ENCODE results near the gene TMEM134. TPM values are rescaled to one million over a fixed set of nuclear protein-coding genes. Genes with fewer than 3 reads are reported as not detected.
"Not testable (repeated sequence)": the region's sequence is repeated elsewhere in the genome, so short reads cannot be mapped to it uniquely, and the experiment has no call there.

TMEM134 gene
- total RNA-seq, 2 experiments from 2014 or later, result 26.8 to 76.9 TPM

- no peaks in the 10 kb centered on the region for H4K20me1 ChIP-seq (ENCODE audit: insufficient read depth, low read length)
- no TSS peak for BruUV-seq (replicated peaks)
- H3K4me1 ChIP-seq (ENCODE audit: insufficient read depth, low read length, poor library complexity, severe bottlenecking), result peaks cover 34% of the 10 kb centered on the region
These were observed 39.9 kb downstream of the TMEM134 start for GRCh38 chr11:67429038-67429668.

GRCh38 chr11:67428052-67429001 is 40.7 kb downstream of the TMEM134 start, which contains the start of gene RPS6KB2:
Gene RPS6KB2, plus strand, starts transcription at chr11:67428494. Its CDS starts 52 bp downstream, at chr11:67428546.
- peak within 1 kb of the TSS; percentile 78 for H3K4me2 ChIP-seq (ENCODE audit: low read length)
- DNase-seq (ENCODE audit: low spot score), result peak; percentile 99
- ChIA-PET CTCF (ENCODE audit: unreplicated experiment) (no interaction called here), POLR2A (interaction anchor here (1.0 to 1.2 kb wide), 3 partner anchors 9 to 25 kb away, joined by 3 read pairs; partner anchors contain the start of gene PTPRCAP)
- intact Hi-C loops (cut with micrococcal nuclease; ENCODE audit: unreplicated experiment), result no loop called here
- H4K20me1 ChIP-seq (ENCODE audit: insufficient read depth, low read length), result no peaks in the 10 kb centered on the region
- BruUV-seq (replicated peaks), result no TSS peak
- no peaks in the 10 kb centered on the region for H3K9me3 ChIP-seq (ENCODE audit: low read length)
- H3K4me1 ChIP-seq (ENCODE audit: insufficient read depth, low read length, poor library complexity, severe bottlenecking), result peaks cover 26% of the 10 kb centered on the region
- H3K79me2 ChIP-seq (ENCODE audit: insufficient read depth, low read depth, low read length), result peaks cover 16% of the 10 kb centered on the region; the same call in 1 of the 2 replicates
- peak within 1 kb of the TSS; percentile 46 for H3K27ac ChIP-seq (ENCODE audit: low read depth, low read length, poor library complexity, severe bottlenecking)
- H2AFZ ChIP-seq (ENCODE audit: low read length), result peak within 1 kb of the TSS; percentile 85
- peak within 1 kb of the TSS; percentile 82 for H3K4me3 ChIP-seq (ENCODE audit: low read depth, low read length, poor library complexity, severe bottlenecking)
- H3K36me3 ChIP-seq (ENCODE audit: insufficient read depth, low read length), result peaks cover 26% of the 10 kb centered on the region
- TF ChIP-seq CTCF (conservative IDR thresholded peaks at IDR 0.05; ENCODE audit: low read length) (no peak), EZH2phosphoT487 (IDR thresholded peaks at IDR 0.05; ENCODE audit: borderline replicate concordance, low read depth, low read length) (no peak)
- no peaks in the 10 kb centered on the region for H3K9me2 ChIP-seq (ENCODE audit: insufficient read depth, low read length)

More at GRCh38 chr11:67429038-67429668, 39.9 kb downstream of the TMEM134 start:
- intact Hi-C loops (cut with micrococcal nuclease; ENCODE audit: unreplicated experiment), result no loop called here
- H3K9me2 ChIP-seq (ENCODE audit: insufficient read depth, low read length), result no peaks in the 10 kb centered on the region
- H3K4me3 ChIP-seq (ENCODE audit: low read depth, low read length, poor library complexity, severe bottlenecking), result peak overlapping the region; percentile 82
- peaks cover 34% of the 10 kb centered on the region for H3K36me3 ChIP-seq (ENCODE audit: insufficient read depth, low read length)
- TF ChIP-seq EZH2phosphoT487 (IDR thresholded peaks at IDR 0.05; ENCODE audit: borderline replicate concordance, low read depth, low read length) (no peak), CTCF (conservative IDR thresholded peaks at IDR 0.05; ENCODE audit: low read length) (0 out of 2 replicates have a peak, but pooled peaks have one; percentile 22)
- H3K9me3 ChIP-seq (ENCODE audit: low read length), result no peaks in the 10 kb centered on the region
- ChIA-PET CTCF (ENCODE audit: unreplicated experiment) (no interaction called here), POLR2A (interaction anchor here (0.6 to 1.2 kb wide), 3 partner anchors 22 to 37 kb away, joined by 3 to 4 read pairs (median 3); partner anchors contain the start of gene RAD9A)
- H3K4me2 ChIP-seq (ENCODE audit: low read length), result peak overlapping the region; percentile 78
- peaks cover 16% of the 10 kb centered on the region; the same call in 1 of the 2 replicates for H3K79me2 ChIP-seq (ENCODE audit: insufficient read depth, low read depth, low read length)
- H3K27ac ChIP-seq (ENCODE audit: low read depth, low read length, poor library complexity, severe bottlenecking), result peak overlapping the region; percentile 24
- no peak overlapping the region for H2AFZ ChIP-seq (ENCODE audit: low read length)
- DNase-seq (ENCODE audit: low spot score), result peak; percentile 29

GRCh38 chr11:67427364-67427859 is 41.6 kb downstream of the TMEM134 start:
- CTCF ChIA-PET (ENCODE audit: unreplicated experiment); BruUV-seq (replicated peaks); H4K20me1 ChIP-seq (ENCODE audit: insufficient read depth, low read length); DNase-seq (ENCODE audit: low spot score); H3K9me3 ChIP-seq (ENCODE audit: low read length); intact Hi-C loops (cut with micrococcal nuclease; ENCODE audit: unreplicated experiment); H3K9me2 ChIP-seq (ENCODE audit: insufficient read depth, low read length): not testable (repeated sequence)
- Histone ChIP-seq H2AFZ (ENCODE audit: low read length) (peak overlapping the region; percentile 85; the same call in 1 of the 2 replicates), H3K79me2 (ENCODE audit: insufficient read depth, low read depth, low read length) (peaks cover 16% of the 10 kb centered on the region; the same call in 1 of the 2 replicates), H3K4me1 (ENCODE audit: insufficient read depth, low read length, poor library complexity, severe bottlenecking) (peaks cover 20% of the 10 kb centered on the region), H3K27ac (ENCODE audit: low read depth, low read length, poor library complexity, severe bottlenecking) (peak overlapping the region; percentile 46), H3K36me3 (ENCODE audit: insufficient read depth, low read length) (peaks cover 17% of the 10 kb centered on the region), H3K4me3 (ENCODE audit: low read depth, low read length, poor library complexity, severe bottlenecking) (peak overlapping the region; percentile 82), H3K4me2 (ENCODE audit: low read length) (peak overlapping the region; percentile 76)
- POLR2A ChIA-PET, result interaction anchor here (1.2 kb wide), 1 partner anchor 14 kb away, joined by 3 read pairs; no protein-coding TSS in a partner anchor

All from OCI-LY7 (cell line).